CD14-positive monocyte (primary cell): ENCODE results near the gene MAP1LC3C. TPM values are rescaled to one million over a fixed set of nuclear protein-coding genes. Genes with fewer than 3 reads are reported as not detected.

Experiments used
- DNase-seq, 3 donors: peaks; one replicate each; pipeline ENCODE4 v3.0.0-alpha.2; 2011 to 2022
- H2AFZ ChIP-seq: 2 replicates; pipeline ENCODE4 v1.6.0; 2012; ENCODE audit warnings: mild to moderate bottlenecking, low read depth, low read length, inconsistent platforms; ENCODE audit not compliant: insufficient read depth, poor library complexity, severe bottlenecking
- H3K27ac ChIP-seq, 2 donors: 1 replicate in 1 of 2; 2 replicates in 1 of 2; pipeline ENCODE4 v1.5.1; 2012 to 2013; ENCODE audit warnings: low read length in 2 of 2, control low read depth in 1 of 2, inconsistent platforms in 1 of 2, low read depth in 1 of 2, mild to moderate bottlenecking in 1 of 2
- H3K27me3 ChIP-seq, 2 donors: one replicate each; pipeline versions ENCODE4 v1.6.0 to v1.6.1; 2011 to 2013; ENCODE audit warnings: low read length in 2 of 2; ENCODE audit not compliant: control insufficient read depth in 2 of 2, insufficient read depth in 2 of 2
- H3K36me3 ChIP-seq, 2 donors: replicated peaks in 1 of 2; 1 replicate in 1 of 2; 2 replicates in 1 of 2; pipeline versions ENCODE4 v1.5.1 to v1.6.1; 2012 to 2013; ENCODE audit warnings: low read length in 2 of 2, control low read depth in 1 of 2, inconsistent platforms in 1 of 2, mild to moderate bottlenecking in 1 of 2; ENCODE audit not compliant: insufficient read depth in 2 of 2, control insufficient read depth in 1 of 2
- H3K4me1 ChIP-seq, 2 donors: 1 replicate in 1 of 2; 2 replicates in 1 of 2; pipeline versions ENCODE4 v1.5.1 to v1.6.1; 2012 to 2013; ENCODE audit warnings: low read length in 2 of 2, control low read depth in 1 of 2, inconsistent platforms in 1 of 2, mild to moderate bottlenecking in 1 of 2, moderate library complexity in 1 of 2; ENCODE audit not compliant: insufficient read depth in 2 of 2, control insufficient read depth in 1 of 2
- H3K4me2 ChIP-seq: replicated peaks from 2 replicates; pipeline ENCODE3; 2012; ENCODE audit warnings: low read length, moderate library complexity, mild to moderate bottlenecking; ENCODE audit not compliant: poor library complexity, severe bottlenecking; ENCODE audit errors: extremely low read depth
- H3K4me3 ChIP-seq, 3 experiments: fragments of 200-600 bp in 1 of 3; sonication (generic) in 1 of 3; replicated peaks in 1 of 3; 1 replicate in 2 of 3; 2 replicates in 1 of 3; pipeline ENCODE4 v1.5.1; 2011 to 2013; ENCODE audit warnings: low read length in 3 of 3, mild to moderate bottlenecking in 3 of 3, control low read depth in 2 of 3, low read depth in 2 of 3, inconsistent platforms in 1 of 3, moderate library complexity in 1 of 3
- H3K79me2 ChIP-seq: 2 replicates; pipeline ENCODE4 v1.6.0; 2012; ENCODE audit warnings: mild to moderate bottlenecking, control low read depth, inconsistent platforms, low read length, moderate library complexity; ENCODE audit not compliant: insufficient read depth
- H3K9ac ChIP-seq: 2 replicates; pipeline ENCODE4 v1.6.0; 2017; ENCODE audit warnings: low read length, mild to moderate bottlenecking; ENCODE audit not compliant: insufficient read depth, poor library complexity, severe bottlenecking
- H3K9me3 ChIP-seq, 2 donors: replicated peaks in 1 of 2; 1 replicate in 1 of 2; 2 replicates in 1 of 2; pipeline versions ENCODE4 v1.5.1 to v1.6.1; 2012 to 2013; ENCODE audit warnings: low read length in 2 of 2, control low read depth in 1 of 2; ENCODE audit not compliant: control insufficient read depth in 1 of 2, insufficient read depth in 1 of 2
- H4K20me1 ChIP-seq: 2 replicates; pipeline ENCODE4 v1.6.0; 2012; ENCODE audit warnings: mild to moderate bottlenecking, low read length, control low read depth, moderate library complexity; ENCODE audit not compliant: insufficient read depth
- H3K27ac Mint-ChIP-seq, 7 donors: one replicate each; pipeline ENCODE4 v1.8.0; 2020; ENCODE audit warnings: mild to moderate bottlenecking in 7 of 7, mixed read lengths in 7 of 7, moderate library complexity in 6 of 7, inconsistent platforms in 2 of 7
- H3K27me3 Mint-ChIP-seq, 3 donors: one replicate each; pipeline ENCODE4 v1.8.0; 2021 to 2022; ENCODE audit warnings: low read depth in 3 of 3, mild to moderate bottlenecking in 3 of 3, mixed read lengths in 3 of 3, moderate library complexity in 3 of 3, inconsistent platforms in 1 of 3
- H3K36me3 Mint-ChIP-seq, 2 donors: one replicate each; pipeline ENCODE4 v1.8.0; 2020; ENCODE audit warnings: mixed read lengths in 2 of 2, inconsistent platforms in 1 of 2, mild to moderate bottlenecking in 1 of 2
- H3K4me1 Mint-ChIP-seq: one replicate; pipeline ENCODE4 v1.8.0; 2020; ENCODE audit warnings: mild to moderate bottlenecking, mixed read lengths
- H3K4me3 Mint-ChIP-seq, 2 donors: one replicate each; pipeline ENCODE4 v1.8.0; 2020; ENCODE audit warnings: mild to moderate bottlenecking in 2 of 2, mixed read lengths in 2 of 2, moderate library complexity in 1 of 2
- H3K9me3 Mint-ChIP-seq, 7 donors: one replicate each; pipeline ENCODE4 v1.8.0; 2020 to 2022; ENCODE audit warnings: mixed read lengths in 7 of 7, mild to moderate bottlenecking in 6 of 7, moderate library complexity in 6 of 7, inconsistent platforms in 2 of 7
- CTCF ChIP-seq: fragments of 200-600 bp; IDR thresholded peaks from one replicate; pipeline ENCODE4 v1.8.0; 2022; ENCODE audit warnings: antibody characterized with exemption, mild to moderate bottlenecking
- WGBS: methylation state at CpG from one replicate; pipeline ENCODE4 v1.1.5; 2013; ENCODE audit warnings: missing lambda C conversion rate; ENCODE audit not compliant: insufficient coverage; 5-methylcytosine and 5-hydroxymethylcytosine counted together
- intact Hi-C, 2 donors: fragments of 100-400 bp; cut with micrococcal nuclease; formaldehyde crosslinking; loops; one replicate each; pipeline versions ENCODE4 v1.15.0 to v1.15.1; 2023
- polyA minus RNA-seq: library from RNA; depleted of rRNA, polyadenylated mRNA; stranded (reverse); fragments of >200 nt; gene quantifications from 2 replicates; pipeline ENCODE4 v1.2.3, GENCODE V29; 2012
- polyA plus RNA-seq, 3 donors: library from polyadenylated mRNA; depleted of rRNA in 1 of 3; unstranded in 2 of 3; stranded (reverse) in 1 of 3; fragments of 300-500 nt in 2 of 3; fragments of >200 nt in 1 of 3; fragmentation: Illumina TruSeq in 2 of 3; gene quantifications; 1 replicate in 2 of 3; 2 replicates in 1 of 3; pipeline ENCODE4 v1.2.3, GENCODE V29; 2012 to 2021
- total RNA-seq, 12 experiments: library from RNA in 1 of 12; stranded (reverse) in 1 of 12; fragments of 120-200 nt in 1 of 12; gene quantifications; one replicate each; pipeline ENCODE4 v1.2.4 and lab custom pipeline; 2013 to 2026; ENCODE audit warnings: mixed read lengths in 6 of 12, inconsistent platforms in 1 of 12

MAP1LC3C gene
- not detected for total RNA-seq (2013)
- polyA plus RNA-seq (under 1 TPM in 1 of 3 donors, not detected in 2; 0.07 TPM), polyA minus RNA-seq (not detected in 2 replicates), total RNA-seq (lab: John Stamatoyannopoulos, UW) (0 to 0.35 (median 0.08) reads per million in 11 experiments)

- H3K27ac Mint-ChIP-seq, result peak within 1 kb of the TSS in 5 of 7 donors; percentile 50 to 73 (median 61)
- WGBS, result 100% methylated on average over 1 of the region's 4 CpGs
- no peaks in the 10 kb centered on the region for H3K9me3 ChIP-seq
These were observed at the start of gene MAP1LC3C for GRCh38 chr1:241999026-241999425. Gene MAP1LC3C, minus strand, starts transcription at chr1:241999098. Its CDS starts 90 bp downstream, at chr1:241999008.

GRCh38 chr1:242043165-242043564 is 44.3 kb upstream of the MAP1LC3C start:
- no peak overlapping the region for H3K4me3 ChIP-seq
- H3K79me2 ChIP-seq, result no peaks in the 10 kb centered on the region
- no peaks in the 10 kb centered on the region for H3K36me3 Mint-ChIP-seq
- H3K9me3 ChIP-seq, result peaks cover 0 to 4% of the 10 kb centered on the region in 2 donors
- H3K9me3 Mint-ChIP-seq, result peaks cover 0 to 8% (median 3%) of the 10 kb centered on the region in 7 donors
- no peaks in the 10 kb centered on the region for H3K4me1 Mint-ChIP-seq
- intact Hi-C loops, result no loop called here
- DNase-seq, result no peak
- peaks cover 0 to 4% (median under 1%) of the 10 kb centered on the region in 3 donors for H3K27me3 Mint-ChIP-seq
- no peaks in the 10 kb centered on the region for H3K4me1 ChIP-seq
- H3K27ac Mint-ChIP-seq, result no peak overlapping the region
- H3K9ac ChIP-seq, result no peak overlapping the region
- no peaks in the 10 kb centered on the region for H3K36me3 ChIP-seq
- WGBS, result 36% methylated on average over 2 of the region's 3 CpGs
- no peak overlapping the region for H2AFZ ChIP-seq
- H3K4me2 ChIP-seq, result no peak overlapping the region
- no peaks in the 10 kb centered on the region for H3K27me3 ChIP-seq
- H3K4me3 Mint-ChIP-seq, result no peak overlapping the region
- H4K20me1 ChIP-seq, result no peaks in the 10 kb centered on the region
- no peak for TF ChIP-seq CTCF
- H3K27ac ChIP-seq, result no peak overlapping the region

More at GRCh38 chr1:241999026-241999425, at the start of gene MAP1LC3C:
- Histone ChIP-seq H3K79me2 (no peaks in the 10 kb centered on the region), H2AFZ (peak within 1 kb of the TSS; percentile 81), H3K4me1 (peaks cover 0 to 7% of the 10 kb centered on the region in 2 donors), H3K9ac (peak within 1 kb of the TSS; percentile 53), H3K4me3 (peak within 1 kb of the TSS; percentile 2 to 77 (median 22)), H3K36me3 (no peaks in the 10 kb centered on the region), H3K27ac (no peak within 1 kb of the TSS), H3K27me3 (peaks cover 0 to 5% of the 10 kb centered on the region in 2 donors), H4K20me1 (no peaks in the 10 kb centered on the region), H3K4me2 (peak within 1 kb of the TSS; percentile 79)
- no peak for DNase-seq
- TF ChIP-seq CTCF, result no peak
- intact Hi-C loops, result loop anchor here in 1 of 2 donors (10.0 kb wide), 2 partner anchors 104 to 474 kb away; no protein-coding TSS in a partner anchor
- H3K9me3 Mint-ChIP-seq, result no peaks in the 10 kb centered on the region
- peaks cover 5 to 15% (median 10%) of the 10 kb centered on the region in 3 donors for H3K27me3 Mint-ChIP-seq
- peaks cover 6% of the 10 kb centered on the region for H3K4me1 Mint-ChIP-seq
- H3K36me3 Mint-ChIP-seq, result no peaks in the 10 kb centered on the region
- H3K4me3 Mint-ChIP-seq, result peak within 1 kb of the TSS; percentile 70 to 91
